LNCaP clone FGC (cell line): ENCODE data around the gene GTPBP2.
A peak's percentile ranks its signal among the peaks of the same experiment; 100 is the strongest.

Experiments
- DNase-seq: peaks from one replicate; pipeline ENCODE4 v3.0.0-alpha.2; 2011; ENCODE audit warnings: low read depth
- H3K4me3 ChIP-seq: 2 replicates; pipeline ENCODE4 v1.5.1; 2011; ENCODE audit warnings: mild to moderate bottlenecking, low read depth, low read length, control low read depth
- TF ChIP-seq, protein P1 (sequence below): IDR thresholded peaks from 2 replicates; pipeline ENCODE4 v1.5.1; 2012; ENCODE audit warnings: mild to moderate bottlenecking; ENCODE audit not compliant: control insufficient read depth, insufficient read depth; ENCODE audit errors: extremely low read depth

The GTPBP2 gene

DNA sequence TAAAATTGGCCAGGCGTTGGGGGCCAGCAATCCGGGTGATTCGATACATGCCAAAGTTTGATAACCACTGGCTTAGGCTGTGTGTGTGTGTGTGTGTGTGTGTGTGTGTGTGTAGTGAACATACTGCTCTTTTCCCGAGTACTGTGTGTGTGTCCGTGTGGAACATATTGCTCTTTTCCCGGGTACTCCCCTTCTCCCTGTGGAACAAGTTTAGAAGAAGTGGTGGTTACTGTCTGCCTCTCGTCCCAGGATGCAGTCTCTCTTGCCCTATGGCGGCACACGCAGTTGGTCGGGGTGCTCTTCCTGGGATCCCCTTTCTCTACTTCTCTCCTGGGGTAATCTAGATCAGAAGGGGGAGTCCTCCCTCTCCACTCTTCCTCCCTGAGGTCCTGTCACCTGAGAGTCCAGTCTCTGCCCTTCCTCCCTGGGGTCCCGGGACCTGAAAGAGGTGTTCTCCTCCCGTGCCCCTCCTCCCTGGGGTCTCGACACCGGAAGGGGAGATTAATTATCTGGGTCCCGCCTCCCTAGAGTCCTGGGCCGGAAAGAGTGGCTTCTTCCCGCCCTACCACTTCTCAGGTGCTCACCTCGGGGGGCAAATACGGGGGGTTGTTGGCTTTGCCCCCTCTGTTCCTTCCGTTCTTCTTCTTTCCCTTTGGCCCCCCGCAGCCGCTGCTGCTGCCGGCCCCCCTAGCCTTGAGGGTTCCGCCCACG, 516 bp downstream of the GTPBP2 start:
- peak overlapping the region; percentile 94 for H3K4me3 ChIP-seq
- TF ChIP-seq, protein P1, sequence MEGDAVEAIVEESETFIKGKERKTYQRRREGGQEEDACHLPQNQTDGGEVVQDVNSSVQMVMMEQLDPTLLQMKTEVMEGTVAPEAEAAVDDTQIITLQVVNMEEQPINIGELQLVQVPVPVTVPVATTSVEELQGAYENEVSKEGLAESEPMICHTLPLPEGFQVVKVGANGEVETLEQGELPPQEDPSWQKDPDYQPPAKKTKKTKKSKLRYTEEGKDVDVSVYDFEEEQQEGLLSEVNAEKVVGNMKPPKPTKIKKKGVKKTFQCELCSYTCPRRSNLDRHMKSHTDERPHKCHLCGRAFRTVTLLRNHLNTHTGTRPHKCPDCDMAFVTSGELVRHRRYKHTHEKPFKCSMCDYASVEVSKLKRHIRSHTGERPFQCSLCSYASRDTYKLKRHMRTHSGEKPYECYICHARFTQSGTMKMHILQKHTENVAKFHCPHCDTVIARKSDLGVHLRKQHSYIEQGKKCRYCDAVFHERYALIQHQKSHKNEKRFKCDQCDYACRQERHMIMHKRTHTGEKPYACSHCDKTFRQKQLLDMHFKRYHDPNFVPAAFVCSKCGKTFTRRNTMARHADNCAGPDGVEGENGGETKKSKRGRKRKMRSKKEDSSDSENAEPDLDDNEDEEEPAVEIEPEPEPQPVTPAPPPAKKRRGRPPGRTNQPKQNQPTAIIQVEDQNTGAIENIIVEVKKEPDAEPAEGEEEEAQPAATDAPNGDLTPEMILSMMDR, result no peak
- no peak for DNase-seq

DNA sequence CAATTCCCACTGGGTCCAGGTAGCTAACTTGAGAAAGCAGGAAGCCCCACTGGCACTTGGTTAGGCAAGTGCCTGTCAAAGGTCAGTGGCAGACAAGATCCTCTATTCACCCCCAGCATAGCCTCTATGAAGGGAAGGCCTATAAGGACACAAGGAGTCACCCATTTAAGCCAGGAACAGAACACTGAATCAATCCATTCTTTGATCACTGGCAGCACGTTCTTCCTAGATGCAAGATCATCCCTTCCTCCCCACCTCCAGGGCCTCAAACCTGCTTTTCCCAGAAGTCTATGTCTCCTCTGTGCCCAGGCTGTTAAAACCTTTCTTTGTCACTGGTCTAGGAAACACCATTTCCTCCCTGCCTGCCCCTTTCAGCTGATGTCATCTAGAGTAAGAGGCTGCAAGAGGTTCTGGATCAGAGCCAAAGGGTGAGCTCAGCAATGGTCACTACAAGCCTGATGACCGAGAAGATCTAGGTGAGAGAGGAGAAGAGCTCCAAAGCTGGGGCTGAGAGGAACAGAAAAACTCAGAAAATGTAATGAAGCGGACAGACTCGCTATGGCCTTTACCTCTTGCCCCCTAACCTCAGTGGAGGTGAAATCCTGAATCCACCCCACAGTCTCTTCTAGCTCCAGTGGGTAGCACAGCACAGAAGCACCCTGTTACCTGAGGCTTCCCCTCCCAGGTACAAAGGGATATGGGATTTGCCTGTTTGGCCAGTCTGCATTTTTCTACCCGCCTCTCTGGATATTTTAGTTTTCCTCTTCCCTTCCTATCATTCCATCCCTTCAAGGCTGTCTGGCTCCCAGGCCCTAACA, 1.8 kb downstream of the GTPBP2 start:
- TF ChIP-seq, protein P1, result no peak
- H3K4me3 ChIP-seq, result peak overlapping the region; percentile 25

DNA sequence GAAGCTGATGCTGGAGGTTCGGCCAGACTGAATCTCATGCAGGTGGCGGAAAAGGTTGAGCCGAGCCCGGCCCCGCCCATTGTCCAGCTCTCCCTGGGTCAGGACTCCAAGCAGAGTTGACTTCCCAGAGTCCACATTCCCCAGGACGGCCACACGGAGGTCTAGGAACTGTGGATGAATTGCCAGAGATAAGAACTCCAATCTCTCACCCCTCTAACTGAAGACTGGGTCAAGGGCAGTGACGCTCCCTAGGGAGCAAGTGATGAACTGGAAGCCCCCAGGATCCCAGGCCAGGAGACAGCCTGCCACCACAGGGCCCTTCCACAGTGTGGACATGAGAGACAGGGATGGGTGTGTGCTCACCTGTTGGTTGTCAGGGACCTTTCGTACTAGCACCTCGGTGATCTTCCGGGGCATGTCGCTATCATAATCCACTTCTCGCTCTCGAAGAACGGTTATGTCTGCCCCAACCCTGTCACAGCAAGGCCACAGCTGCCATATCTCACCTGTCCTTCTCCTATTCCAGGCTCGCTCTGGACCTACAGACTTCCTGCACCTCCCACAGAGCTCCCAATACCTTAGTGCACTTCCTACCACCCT, 3.6 kb downstream of the GTPBP2 start:
- DNase-seq, result no peak
- TF ChIP-seq, protein P1, result no peak
- H3K4me3 ChIP-seq, result no peak overlapping the region

More for the DNA sequence above, 1.8 kb downstream of the GTPBP2 start:
- peak; percentile 83 for DNase-seq

DNA sequence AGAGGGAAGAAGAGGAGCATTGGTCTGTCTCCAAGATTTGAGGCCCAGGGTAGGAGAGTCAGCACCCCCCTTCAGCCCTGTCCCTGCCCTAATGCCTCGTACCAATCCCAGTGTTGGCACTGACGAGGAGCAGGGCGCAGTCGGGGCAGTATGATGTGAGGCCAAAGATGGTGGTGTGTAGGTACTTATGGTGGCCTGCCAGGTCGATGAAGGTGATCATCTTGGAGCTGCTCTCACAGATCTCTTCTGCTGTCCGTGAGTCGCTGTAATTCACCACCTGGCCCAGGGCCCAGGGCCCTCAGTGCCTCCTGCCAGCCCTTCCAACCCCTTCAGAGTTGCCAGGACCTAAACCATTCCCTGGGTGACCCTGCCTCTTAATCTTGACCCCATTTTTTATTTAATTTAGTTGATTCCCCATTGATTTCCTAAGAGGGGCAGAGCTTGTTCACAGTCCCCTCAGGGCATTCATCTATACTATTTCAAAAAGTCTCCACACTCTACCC, 4.2 kb downstream of the GTPBP2 start:
- DNase-seq, result no peak
- TF ChIP-seq, protein P1, result no peak
- no peak overlapping the region for H3K4me3 ChIP-seq

DNA sequence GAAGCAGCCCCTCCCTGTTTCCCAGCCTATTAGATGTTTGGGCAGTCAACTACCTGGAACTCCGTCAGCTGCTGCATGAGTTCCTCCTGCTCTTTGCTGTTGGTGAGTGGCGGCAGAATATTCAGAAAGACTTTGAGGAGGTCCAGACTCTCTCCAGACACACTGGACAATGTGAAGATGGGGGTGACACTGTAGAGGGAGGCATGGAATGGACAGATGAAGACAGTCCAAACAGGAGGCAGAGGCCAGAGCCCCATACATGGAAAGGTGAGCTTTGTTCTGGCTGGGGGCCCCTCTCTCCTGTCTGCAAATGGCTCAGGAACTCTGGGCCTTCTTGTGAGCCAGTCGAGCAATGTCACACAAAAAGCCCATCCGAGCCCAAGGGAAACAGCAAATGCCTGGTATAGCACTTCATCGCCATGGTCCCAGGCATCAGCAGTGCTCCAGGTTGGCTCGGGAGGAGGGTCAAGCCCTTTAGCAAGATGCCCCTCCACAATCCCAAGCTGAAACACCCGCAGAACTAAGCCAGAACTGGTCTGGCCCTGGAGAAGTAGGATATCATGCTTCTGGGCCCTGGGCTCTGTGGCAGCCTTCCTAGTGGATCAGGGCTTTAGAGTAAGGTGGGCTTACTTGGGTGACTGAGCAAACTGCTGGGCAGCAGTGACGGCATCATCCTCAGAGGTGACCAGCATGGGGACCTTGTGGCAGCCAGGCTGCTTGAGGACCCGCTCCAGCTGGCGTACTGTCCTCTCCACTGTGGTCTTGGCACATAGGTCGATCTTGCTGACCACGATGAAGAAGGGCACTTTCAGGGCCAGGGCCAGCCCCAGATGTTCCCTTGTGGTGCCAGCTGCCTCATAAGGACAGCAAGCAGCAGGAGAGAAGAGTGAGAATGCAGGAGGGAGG, 4.9 kb downstream of the GTPBP2 start:
- no peak overlapping the region for H3K4me3 ChIP-seq
- TF ChIP-seq, protein P1, result no peak
- no peak for DNase-seq

DNA sequence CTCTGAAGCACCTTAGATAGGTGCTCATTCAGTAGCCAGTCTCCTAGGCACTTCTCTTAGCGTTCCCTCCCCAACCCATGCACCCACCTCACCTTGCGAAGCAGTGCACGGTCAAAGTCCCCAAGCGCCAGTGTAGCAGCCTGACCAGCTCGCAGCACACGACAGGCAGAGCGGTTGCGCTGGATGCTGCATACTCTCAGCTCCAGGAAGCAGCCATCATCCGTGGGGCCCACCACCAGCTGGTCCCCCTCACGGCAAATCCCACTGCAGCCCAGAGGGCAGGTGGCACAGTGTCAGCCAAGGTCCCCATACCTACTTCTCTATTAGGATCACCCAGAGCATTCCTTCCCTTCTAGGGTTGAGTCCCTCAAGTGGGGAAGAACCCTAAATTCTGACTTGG, 6.5 kb downstream of the GTPBP2 start:
- H3K4me3 ChIP-seq, result no peak overlapping the region
- TF ChIP-seq, protein P1, result no peak
- DNase-seq, result no peak
